Measurements from ENCODE around the gene SNRPD2.
A peak's percentile ranks its signal among the peaks of the same experiment; 100 is the strongest.

Gene SNRPD2

DNA sequence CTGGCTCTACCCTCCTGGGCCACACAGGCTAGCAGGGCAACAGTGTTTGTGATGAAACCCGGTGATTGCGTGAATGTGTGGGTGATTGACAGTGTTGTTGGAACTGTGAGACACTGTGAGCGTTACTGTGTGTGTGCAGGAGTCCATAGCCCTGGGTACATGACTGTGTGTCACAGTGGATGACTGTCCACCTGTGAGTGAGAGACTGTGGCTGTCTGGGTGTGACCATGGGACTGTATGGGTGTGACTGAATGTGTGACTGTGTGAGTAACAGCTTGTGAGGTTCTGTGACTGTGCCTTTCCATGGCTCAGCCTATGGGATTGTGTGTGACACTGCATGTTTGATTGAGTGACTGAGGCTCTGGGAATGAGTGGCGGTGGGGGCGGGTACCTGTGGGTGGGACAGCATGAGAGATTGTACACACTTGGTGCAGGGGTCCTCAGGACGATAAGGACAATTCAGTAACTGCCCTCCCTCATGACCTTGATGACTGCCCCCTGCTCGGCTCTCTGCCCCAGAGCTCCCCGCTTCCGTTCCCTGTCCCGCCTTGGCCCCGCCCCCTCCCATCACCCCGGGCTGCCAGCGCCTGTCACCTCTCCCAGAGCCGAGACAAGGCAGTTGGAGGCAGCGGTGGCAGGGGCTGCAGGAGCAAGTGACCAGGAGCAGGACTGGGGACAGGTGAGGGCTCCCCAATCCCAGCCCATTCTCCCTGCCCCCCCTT is 24.0 kb downstream of the SNRPD2 start, which contains the start of gene GIPR:
TSS of gene GIPR (plus strand) at position 602 of the 722 bp plus-strand sequence. CDS start 1,300 bp downstream, outside the sequence.
- in situ Hi-C loops (cut with HindIII; ENCODE audit: low pct_unique_long_range_greater_than_20kb, low sequenced_read_pairs) = no loop called here
- TF ChIP-seq JUND (IDR thresholded peaks at IDR 0.05; ENCODE audit: low read depth) = no peak
- DNase-seq (ENCODE audit: low read depth in 1 of 2, low spot score in 1 of 2) = peak; percentile 66 to 83

DNA sequence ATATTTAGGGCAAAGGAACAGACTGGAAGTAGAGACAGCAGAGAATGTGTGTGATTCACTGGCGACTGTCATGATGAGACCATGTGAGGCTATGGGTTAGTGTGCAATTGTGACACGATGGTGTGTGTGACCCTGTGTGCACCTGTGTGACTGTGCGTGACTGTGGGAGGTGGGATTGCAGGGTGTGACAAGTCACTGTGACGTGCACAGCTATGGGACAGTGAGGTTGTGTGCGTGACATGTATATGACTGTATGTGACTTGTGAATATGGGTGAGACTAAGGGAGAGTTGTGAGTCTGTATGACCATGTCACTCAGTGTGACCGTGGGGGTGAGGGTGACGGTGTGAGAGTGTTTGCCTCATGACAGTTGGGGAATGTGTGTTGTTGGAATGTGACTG is 27.2 kb downstream of the SNRPD2 start:
- in situ Hi-C loops (cut with HindIII; ENCODE audit: low pct_unique_long_range_greater_than_20kb, low sequenced_read_pairs) = no loop called here
- no peak for TF ChIP-seq JUND (IDR thresholded peaks at IDR 0.05; ENCODE audit: low read depth)
- DNase-seq (ENCODE audit: low read depth in 1 of 2, low spot score in 1 of 2) = no peak

DNA sequence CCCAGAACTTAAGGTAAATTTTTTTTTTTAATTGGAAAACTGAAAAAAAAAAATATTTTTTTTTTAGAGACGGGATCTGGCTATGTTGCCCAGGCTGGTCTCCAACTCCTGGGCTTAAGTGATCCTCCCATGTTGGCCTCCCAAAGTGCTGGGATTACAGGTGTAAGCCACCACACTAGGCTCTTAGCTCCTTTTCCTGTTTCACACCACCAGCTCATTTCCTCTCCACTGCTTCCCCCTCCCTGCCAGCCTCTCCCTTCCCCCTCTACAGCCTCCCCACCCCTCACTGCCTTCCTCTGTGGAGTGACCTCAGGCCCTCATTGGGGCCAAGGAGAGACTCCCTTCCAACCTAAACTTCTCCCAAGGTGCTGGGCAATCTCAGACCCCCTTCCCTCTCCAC is 28.0 kb downstream of the SNRPD2 start:
- DNase-seq (ENCODE audit: low read depth in 1 of 2, low spot score in 1 of 2) = no peak
- in situ Hi-C loops (cut with HindIII; ENCODE audit: low pct_unique_long_range_greater_than_20kb, low sequenced_read_pairs) = no loop called here
- TF ChIP-seq JUND (IDR thresholded peaks at IDR 0.05; ENCODE audit: low read depth) = no peak

DNA sequence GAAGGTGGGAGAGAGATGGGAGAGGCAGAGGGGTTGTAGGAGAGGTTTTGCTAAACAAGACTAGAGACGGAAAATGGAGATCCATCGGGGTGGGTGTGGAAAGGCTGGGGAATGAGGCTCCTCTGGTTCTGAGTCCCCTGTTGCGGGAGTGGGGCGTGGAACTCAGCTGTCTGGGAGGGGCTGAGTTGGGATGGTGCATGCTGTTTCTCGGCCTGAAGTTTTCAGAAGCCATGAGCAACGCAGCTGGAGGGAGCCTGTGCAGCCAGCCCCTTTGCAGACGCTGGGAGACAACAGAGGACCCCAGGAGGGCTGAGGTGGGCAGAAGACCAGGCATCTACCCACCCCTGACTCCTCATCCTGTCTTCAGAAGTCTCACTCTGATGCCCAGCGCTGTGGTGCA is 31.1 kb downstream of the SNRPD2 start:
- no peak for DNase-seq (ENCODE audit: low read depth in 1 of 2, low spot score in 1 of 2)
- in situ Hi-C loops (cut with HindIII; ENCODE audit: low pct_unique_long_range_greater_than_20kb, low sequenced_read_pairs) = no loop called here
- no peak for TF ChIP-seq JUND (IDR thresholded peaks at IDR 0.05; ENCODE audit: low read depth)

DNA sequence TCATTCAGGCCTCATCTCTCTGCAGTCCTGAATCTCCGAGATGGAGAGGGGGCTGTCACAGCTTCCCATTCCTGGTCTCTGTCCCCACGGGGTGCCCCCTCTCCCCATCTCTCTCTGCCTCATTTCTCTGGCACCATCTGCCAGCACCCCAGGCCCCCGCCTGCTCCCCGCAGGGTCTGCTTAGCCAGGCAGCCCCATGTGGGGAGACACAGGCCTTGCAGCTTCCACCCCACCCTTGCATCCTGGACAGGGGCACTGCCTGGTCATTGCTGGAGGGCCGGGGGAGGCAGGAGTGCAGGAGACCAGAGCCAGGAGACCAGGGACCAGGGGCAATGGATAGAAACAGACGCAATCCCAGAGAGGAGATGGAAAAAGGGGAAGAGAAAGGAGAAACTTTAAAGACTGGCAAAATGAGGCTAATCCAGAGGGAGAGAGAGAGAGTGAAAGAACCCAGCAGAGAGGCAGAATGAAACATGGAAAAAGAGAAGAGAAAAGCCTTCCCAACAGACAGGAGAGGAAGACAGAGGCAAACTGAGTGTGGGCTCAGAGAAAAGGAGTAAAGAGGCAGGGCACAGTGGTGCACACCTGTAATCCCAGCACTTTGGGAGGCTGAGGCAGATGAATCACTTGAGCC is 32.5 kb downstream of the SNRPD2 start:
- in situ Hi-C loops (cut with HindIII; ENCODE audit: low pct_unique_long_range_greater_than_20kb, low sequenced_read_pairs) = no loop called here

DNA sequence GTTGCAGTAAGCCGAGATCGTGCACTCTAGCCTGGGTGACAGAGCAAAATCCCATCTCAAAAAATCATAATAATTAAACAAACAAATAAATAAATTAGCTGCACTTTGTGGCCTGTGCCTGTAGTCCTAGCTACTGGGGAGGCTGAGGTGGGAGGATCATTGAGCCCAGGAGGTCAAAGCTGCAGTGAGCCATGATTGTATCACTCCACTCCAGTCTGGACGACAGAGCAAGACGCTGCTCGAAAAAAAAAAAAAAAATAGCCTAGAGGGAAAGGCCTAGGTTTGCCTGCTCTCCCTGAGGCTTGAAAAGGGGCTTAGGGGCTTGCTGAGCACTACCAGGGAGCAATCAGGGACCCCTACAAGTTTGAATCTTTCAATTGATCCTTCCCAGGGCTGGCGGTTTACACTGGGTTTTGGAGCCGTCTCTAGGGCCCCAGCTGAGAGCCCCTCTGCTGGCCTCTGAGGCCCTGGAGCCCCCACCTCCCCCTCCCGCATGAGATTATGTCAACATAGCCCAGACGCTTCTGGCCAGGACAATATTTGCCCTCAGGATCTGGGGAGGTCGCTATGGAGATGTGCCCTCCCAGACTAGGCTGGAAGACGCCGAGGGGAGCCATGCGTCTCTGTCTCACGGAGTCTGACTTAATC is 34.1 kb downstream of the SNRPD2 start:
- DNase-seq (ENCODE audit: low read depth in 1 of 2, low spot score in 1 of 2) = no peak
- in situ Hi-C loops (cut with HindIII; ENCODE audit: low pct_unique_long_range_greater_than_20kb, low sequenced_read_pairs) = no loop called here
- no peak for TF ChIP-seq JUND (IDR thresholded peaks at IDR 0.05; ENCODE audit: low read depth)

More for the DNA sequence above, 32.5 kb downstream of the SNRPD2 start:
- TF ChIP-seq JUND (IDR thresholded peaks at IDR 0.05; ENCODE audit: low read depth) = no peak
- DNase-seq (ENCODE audit: low read depth in 1 of 2, low spot score in 1 of 2) = no peak

DNA sequence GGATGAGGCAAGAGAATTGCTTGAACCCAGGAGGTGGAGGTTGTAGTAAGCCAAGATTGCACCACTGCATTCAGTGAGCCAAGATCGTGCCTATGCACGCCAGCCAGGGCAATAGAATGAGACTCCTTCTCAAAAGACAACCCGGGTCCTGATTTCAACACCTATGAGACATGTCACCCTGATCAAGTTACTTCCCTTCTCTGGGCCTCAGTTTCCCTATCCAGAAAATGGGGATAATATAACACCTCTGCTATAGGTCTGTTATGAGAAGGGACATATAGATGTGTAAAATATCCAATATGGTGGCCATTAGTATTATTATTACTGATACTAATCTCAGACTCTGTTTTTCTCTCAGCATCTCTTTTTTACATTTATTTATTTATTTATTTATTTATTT is 36.7 kb downstream of the SNRPD2 start:
- TF ChIP-seq JUND (IDR thresholded peaks at IDR 0.05; ENCODE audit: low read depth) = no peak
- no peak for DNase-seq (ENCODE audit: low read depth in 1 of 2, low spot score in 1 of 2)
- in situ Hi-C loops (cut with HindIII; ENCODE audit: low pct_unique_long_range_greater_than_20kb, low sequenced_read_pairs) = no loop called here

DNA sequence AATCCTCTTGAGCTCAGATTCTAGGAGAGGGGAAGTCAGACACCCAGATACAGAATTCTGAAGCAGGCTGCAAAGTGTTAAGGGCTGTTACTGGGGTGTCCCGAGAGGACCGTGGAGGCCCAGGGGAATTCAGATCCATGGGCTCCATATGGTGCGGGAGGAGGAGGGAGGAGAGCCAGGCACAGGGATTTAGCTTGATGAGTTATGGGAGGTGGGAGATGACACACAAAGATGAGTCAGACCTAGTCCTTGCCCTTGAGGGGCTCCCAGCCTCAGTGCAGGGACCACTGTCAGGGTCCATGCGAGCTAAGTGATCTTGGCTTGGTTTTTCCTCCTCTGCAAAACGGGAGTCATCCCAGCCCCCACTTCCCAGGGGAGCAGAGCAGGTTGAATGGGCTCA is 38.1 kb downstream of the SNRPD2 start:
- DNase-seq (ENCODE audit: low read depth in 1 of 2, low spot score in 1 of 2) = no peak
- no peak for TF ChIP-seq JUND (IDR thresholded peaks at IDR 0.05; ENCODE audit: low read depth)
- in situ Hi-C loops (cut with HindIII; ENCODE audit: low pct_unique_long_range_greater_than_20kb, low sequenced_read_pairs) = no loop called here

DNA sequence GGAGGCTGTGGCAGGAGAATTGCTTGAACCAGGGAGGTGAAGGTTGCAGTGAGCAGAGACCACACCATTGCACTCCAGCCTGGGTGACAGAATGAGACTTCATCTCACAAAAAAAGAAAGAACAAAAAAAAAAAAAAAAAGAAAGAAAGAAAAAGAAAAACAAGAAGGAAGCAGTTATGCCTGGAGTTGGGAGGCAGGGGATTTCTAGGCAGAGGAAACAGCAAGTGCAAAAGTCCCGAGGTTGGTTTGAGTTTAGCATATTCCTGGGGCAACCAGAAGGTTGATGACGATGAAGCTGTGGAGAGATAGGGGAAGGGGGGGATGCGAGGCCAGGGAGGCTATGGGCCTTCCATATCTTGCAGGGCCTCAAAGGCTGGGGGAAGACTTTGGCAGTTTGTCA is 41.0 kb downstream of the SNRPD2 start:
- in situ Hi-C loops (cut with HindIII; ENCODE audit: low pct_unique_long_range_greater_than_20kb, low sequenced_read_pairs) = no loop called here
- no peak for DNase-seq (ENCODE audit: low read depth in 1 of 2, low spot score in 1 of 2)
- TF ChIP-seq JUND (IDR thresholded peaks at IDR 0.05; ENCODE audit: low read depth) = no peak

DNA sequence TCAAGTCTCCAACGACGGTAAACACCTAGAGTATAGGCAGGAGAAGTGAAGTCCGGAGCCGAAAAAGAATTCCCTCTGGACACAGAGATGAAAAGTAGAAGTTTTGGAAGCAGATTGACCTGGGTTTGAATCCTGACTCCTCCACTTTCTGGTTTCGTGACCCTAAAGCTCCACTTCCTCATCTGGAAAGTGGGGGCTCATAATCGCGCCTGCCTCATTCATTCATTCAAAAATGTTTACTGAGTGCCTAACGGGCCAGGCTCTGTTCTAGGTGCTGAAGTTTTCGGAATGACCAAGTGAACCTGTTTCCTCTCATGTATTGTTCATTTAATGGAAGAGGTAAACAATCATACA is 45.4 kb downstream of the SNRPD2 start:
- in situ Hi-C loops (cut with HindIII; ENCODE audit: low pct_unique_long_range_greater_than_20kb, low sequenced_read_pairs) = no loop called here
- no peak for TF ChIP-seq JUND (IDR thresholded peaks at IDR 0.05; ENCODE audit: low read depth)
- no peak for DNase-seq (ENCODE audit: low read depth in 1 of 2, low spot score in 1 of 2)

DNA sequence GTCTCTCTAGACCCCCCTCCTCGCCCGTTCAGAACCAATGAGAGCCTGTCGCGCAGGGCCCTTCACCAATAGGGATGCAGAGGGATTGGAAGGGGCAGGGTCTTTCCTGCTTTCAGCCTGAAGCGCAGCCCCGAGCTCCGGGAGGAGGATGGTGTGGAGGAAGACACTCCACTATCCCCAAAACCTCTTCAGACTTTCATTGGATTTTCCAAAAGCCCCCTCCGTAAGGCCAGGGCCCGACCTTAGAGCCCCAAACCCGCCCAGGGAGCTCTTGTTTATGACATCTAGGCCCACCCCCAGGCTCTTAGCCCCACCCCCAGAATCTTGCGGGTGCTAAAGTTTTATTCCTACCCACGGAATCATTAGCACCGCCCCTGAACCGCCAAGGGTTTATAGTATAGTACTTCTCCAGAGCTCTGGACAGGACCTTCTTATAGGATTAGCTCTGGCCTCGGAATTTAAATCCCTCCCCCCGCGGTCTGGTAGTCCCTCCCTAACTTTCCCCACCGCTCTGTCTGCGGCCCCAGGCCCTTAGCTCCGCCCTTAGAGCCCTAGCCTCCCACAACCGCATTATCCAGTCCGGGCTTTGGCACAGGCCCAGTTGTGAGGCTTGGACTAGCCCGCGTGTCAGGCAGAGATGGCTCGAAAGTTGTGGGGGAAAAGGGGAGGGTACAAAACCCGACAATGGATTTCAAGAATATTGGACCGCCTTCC is 46.0 kb downstream of the SNRPD2 start:
- DNase-seq (ENCODE audit: low read depth in 1 of 2, low spot score in 1 of 2) = peak; percentile 83 to 86
- no peak for TF ChIP-seq JUND (IDR thresholded peaks at IDR 0.05; ENCODE audit: low read depth)
- in situ Hi-C loops (cut with HindIII; ENCODE audit: low pct_unique_long_range_greater_than_20kb, low sequenced_read_pairs) = no loop called here

DNA sequence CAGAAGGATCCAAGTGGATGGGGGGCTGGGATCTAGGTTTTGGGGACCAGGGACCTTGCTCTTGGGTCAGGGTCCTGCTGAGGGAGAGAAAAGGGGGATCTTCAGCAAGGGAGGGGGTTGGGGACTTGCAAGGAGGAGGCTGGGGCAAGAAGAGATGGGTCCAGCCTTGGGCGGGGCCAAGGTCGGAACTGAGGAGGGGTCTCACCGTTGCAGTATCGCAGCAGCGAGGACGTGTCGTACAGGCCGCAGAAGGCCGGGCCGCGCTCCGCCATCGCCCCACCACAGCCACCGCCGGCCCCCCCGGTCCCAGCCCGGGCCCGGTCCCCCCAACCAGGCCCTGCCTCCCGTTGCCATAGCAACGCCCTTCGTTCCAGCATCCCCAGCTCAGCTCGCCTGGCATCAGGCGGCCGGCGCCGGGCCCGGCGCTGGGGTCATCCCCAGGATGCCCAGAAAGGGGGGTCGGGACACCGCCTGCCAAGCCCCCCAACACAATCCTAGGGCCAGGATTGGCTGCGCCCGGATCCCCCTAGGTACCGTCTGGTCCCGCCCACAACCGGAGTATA is 46.6 kb downstream of the SNRPD2 start:
- in situ Hi-C loops (cut with HindIII; ENCODE audit: low pct_unique_long_range_greater_than_20kb, low sequenced_read_pairs) = no loop called here
- DNase-seq (ENCODE audit: low read depth in 1 of 2, low spot score in 1 of 2) = no peak
- TF ChIP-seq JUND (IDR thresholded peaks at IDR 0.05; ENCODE audit: low read depth) = no peak
